Lower leg skin (tissue), 3 donors: ENCODE data around the gene ZHX3.

ENCODE experiments used
- POLR2A ChIP-seq, 2 donors: fragments of 450-650 bp; IDR thresholded peaks; one replicate each; pipeline ENCODE4 v1.6.1; 2016 to 2017; ENCODE audit warnings: antibody characterized with exemption in 2 of 2, mild to moderate bottlenecking in 1 of 2, moderate library complexity in 1 of 2
- TF ChIP-seq, protein P1 (sequence below), 3 donors: fragments of 450-650 bp; IDR thresholded peaks; one replicate each; pipeline ENCODE4 v1.5.1; 2016; ENCODE audit warnings: antibody characterized with exemption in 3 of 3, mild to moderate bottlenecking in 3 of 3, moderate library complexity in 2 of 3

DNA sequence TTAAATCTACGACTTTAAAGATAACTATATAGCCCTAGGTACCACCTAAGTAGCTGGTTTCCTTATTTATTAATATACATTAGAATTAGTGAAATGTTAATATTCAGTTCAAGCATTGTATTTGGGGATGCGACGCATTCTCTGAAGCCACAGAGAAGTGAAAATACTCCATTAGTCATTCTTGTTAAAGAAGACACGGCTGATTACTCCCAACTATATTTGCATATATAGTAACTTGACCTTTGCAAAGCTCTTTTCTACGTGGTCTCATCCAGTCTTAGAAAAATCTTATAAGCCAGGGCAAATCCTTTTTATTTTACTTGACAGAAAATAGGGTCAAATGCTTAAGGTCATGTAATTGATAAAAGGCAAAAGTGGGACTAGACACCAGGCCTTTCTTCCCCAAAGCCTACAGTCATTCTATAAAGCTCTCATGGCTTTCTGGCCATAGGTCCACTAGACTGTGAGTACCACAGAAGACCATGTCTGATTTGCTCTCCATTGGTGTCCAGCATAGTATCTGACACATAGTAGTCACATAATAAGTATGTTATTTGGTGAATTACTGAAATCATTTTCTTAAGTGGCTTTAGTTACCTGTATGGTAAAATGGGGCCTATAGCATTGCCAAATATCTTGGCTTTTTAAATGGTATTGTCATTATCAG lies 11.3 kb downstream of the ZHX3 start:
- no peak for TF ChIP-seq POLR2A (IDR thresholded peaks at IDR 0.05)
- TF ChIP-seq, protein P1, sequence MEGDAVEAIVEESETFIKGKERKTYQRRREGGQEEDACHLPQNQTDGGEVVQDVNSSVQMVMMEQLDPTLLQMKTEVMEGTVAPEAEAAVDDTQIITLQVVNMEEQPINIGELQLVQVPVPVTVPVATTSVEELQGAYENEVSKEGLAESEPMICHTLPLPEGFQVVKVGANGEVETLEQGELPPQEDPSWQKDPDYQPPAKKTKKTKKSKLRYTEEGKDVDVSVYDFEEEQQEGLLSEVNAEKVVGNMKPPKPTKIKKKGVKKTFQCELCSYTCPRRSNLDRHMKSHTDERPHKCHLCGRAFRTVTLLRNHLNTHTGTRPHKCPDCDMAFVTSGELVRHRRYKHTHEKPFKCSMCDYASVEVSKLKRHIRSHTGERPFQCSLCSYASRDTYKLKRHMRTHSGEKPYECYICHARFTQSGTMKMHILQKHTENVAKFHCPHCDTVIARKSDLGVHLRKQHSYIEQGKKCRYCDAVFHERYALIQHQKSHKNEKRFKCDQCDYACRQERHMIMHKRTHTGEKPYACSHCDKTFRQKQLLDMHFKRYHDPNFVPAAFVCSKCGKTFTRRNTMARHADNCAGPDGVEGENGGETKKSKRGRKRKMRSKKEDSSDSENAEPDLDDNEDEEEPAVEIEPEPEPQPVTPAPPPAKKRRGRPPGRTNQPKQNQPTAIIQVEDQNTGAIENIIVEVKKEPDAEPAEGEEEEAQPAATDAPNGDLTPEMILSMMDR (IDR thresholded peaks at IDR 0.05) = no peak
